ENCODE measurements around the gene WNK4.

- no peak for TF ChIP-seq CTCF (IDR thresholded peaks at IDR 0.05 in 8 of 11, conservative IDR thresholded peaks at IDR 0.05 in 3 of 11)
- TF ChIP-seq POLR2A (IDR thresholded peaks at IDR 0.05): no peak
These were observed 7.5 kb upstream of the WNK4 start for GRCh38 chr17:42772945-42773289.

Data from spleen (tissue), 7 donors.